Natural killer cell (primary cell): ENCODE results near the gene GRM7. TPM values are rescaled to one million over a fixed set of nuclear protein-coding genes. Genes with fewer than 3 reads are reported as not detected.

Source experiments
- ATAC-seq, 3 donors: fragments of 150-1000 bp in 2 of 3; fragments of 200-7000 bp in 1 of 3; cut with Tn5 transposase; 1 replicate in 1 of 3; 2 replicates in 2 of 3; pipeline ENCODE4 v1.10.0; 2021; ENCODE audit warnings: mild to moderate bottlenecking in 2 of 3, moderate library complexity in 2 of 3
- DNase-seq, 2 donors: peaks; one replicate each; pipeline versions ENCODE4 v3.0.0 to v3.0.0-alpha.2; 2013 to 2021; ENCODE audit warnings: mixed read lengths in 1 of 2
- H3K27ac ChIP-seq: one replicate; pipeline ENCODE4 v1.5.1; 2013; ENCODE audit warnings: mild to moderate bottlenecking, low read length
- H3K27me3 ChIP-seq: one replicate; pipeline ENCODE4 v1.6.1; 2013; ENCODE audit warnings: low read length; ENCODE audit not compliant: control insufficient read depth, insufficient read depth
- H3K36me3 ChIP-seq: one replicate; pipeline ENCODE4 v1.6.1; 2013; ENCODE audit warnings: low read length; ENCODE audit not compliant: control insufficient read depth, insufficient read depth
- H3K4me1 ChIP-seq: one replicate; pipeline ENCODE4 v1.6.1; 2013; ENCODE audit warnings: low read length; ENCODE audit not compliant: control insufficient read depth, insufficient read depth
- H3K4me3 ChIP-seq: one replicate; pipeline ENCODE4 v1.5.1; 2013; ENCODE audit warnings: low read length
- H3K9me3 ChIP-seq: one replicate; pipeline ENCODE4 v1.6.1; 2013; ENCODE audit warnings: low read length; ENCODE audit not compliant: control insufficient read depth, insufficient read depth
- H3K27ac Mint-ChIP-seq, 2 donors: one replicate each; pipeline ENCODE4 v1.8.0; 2022; ENCODE audit warnings: mild to moderate bottlenecking in 2 of 2, mixed read lengths in 2 of 2, moderate library complexity in 1 of 2
- H3K27me3 Mint-ChIP-seq, 2 donors: one replicate each; pipeline ENCODE4 v1.8.0; 2022; ENCODE audit warnings: low read depth in 2 of 2, mixed read lengths in 2 of 2
- H3K36me3 Mint-ChIP-seq: one replicate; pipeline ENCODE4 v1.8.0; 2022; ENCODE audit warnings: mixed read lengths
- H3K4me1 Mint-ChIP-seq, 2 donors: one replicate each; pipeline ENCODE4 v1.8.0; 2022; ENCODE audit warnings: mixed read lengths in 2 of 2
- H3K4me3 Mint-ChIP-seq: one replicate; pipeline ENCODE4 v1.8.0; 2022; ENCODE audit warnings: mild to moderate bottlenecking, moderate library complexity, mixed read lengths
- H3K9me3 Mint-ChIP-seq, 2 donors: one replicate each; pipeline ENCODE4 v1.8.0; 2022; ENCODE audit warnings: mixed read lengths in 2 of 2
- WGBS: methylation state at CpG from one replicate; pipeline ENCODE4 v1.1.7; 2013; ENCODE audit warnings: missing lambda C conversion rate; ENCODE audit not compliant: insufficient coverage; 5-methylcytosine and 5-hydroxymethylcytosine counted together
- intact Hi-C: fragments of 100-400 bp; cut with micrococcal nuclease; formaldehyde crosslinking; loops from one replicate; pipeline ENCODE4 v1.14.2; 2022
- total RNA-seq, 4 donors: library from RNA; stranded (reverse); fragments of 120-200 nt in 1 of 4; gene quantifications; one replicate each; pipeline versions ENCODE4 v1.2.3 to v1.2.4, GENCODE V29; 2013 to 2022
- TF ChIP-seq, protein P1 (sequence below): fragments of 200-600 bp; IDR thresholded peaks from one replicate; pipeline ENCODE4 v1.8.0; 2022; ENCODE audit warnings: antibody characterized with exemption

The GRM7 gene
- total RNA-seq, 3 donors from 2014 or later (not counting 1 experiment from before 2014, with no cell fraction given) = not detected

DNA sequence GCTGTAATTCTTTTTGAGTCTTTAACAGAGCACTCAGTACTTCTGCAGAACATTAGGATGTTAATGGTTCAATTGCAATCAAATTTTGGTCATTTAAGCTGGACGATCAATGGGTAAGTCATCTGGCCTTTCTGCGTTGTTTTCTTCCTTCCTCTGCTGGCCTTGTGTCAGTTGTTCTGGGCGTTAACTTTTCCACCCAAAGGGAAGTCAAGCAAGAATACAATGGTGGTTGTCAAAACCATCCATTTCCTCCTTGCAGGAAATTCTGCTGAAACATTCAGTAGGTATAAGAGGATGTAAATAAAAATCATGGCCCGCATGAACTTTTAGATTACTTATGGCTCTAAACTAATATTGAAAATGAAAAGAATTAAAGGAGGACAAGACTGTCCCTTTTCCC lies 584.0 kb downstream of the GRM7 start:
- intact Hi-C loops = no loop called here
- H3K36me3 ChIP-seq = no peaks in the 10 kb centered on the region
- H3K9me3 Mint-ChIP-seq = peaks cover 0 to 9% of the 10 kb centered on the region in 2 donors
- H3K27ac ChIP-seq = no peak overlapping the region
- TF ChIP-seq, protein P1, sequence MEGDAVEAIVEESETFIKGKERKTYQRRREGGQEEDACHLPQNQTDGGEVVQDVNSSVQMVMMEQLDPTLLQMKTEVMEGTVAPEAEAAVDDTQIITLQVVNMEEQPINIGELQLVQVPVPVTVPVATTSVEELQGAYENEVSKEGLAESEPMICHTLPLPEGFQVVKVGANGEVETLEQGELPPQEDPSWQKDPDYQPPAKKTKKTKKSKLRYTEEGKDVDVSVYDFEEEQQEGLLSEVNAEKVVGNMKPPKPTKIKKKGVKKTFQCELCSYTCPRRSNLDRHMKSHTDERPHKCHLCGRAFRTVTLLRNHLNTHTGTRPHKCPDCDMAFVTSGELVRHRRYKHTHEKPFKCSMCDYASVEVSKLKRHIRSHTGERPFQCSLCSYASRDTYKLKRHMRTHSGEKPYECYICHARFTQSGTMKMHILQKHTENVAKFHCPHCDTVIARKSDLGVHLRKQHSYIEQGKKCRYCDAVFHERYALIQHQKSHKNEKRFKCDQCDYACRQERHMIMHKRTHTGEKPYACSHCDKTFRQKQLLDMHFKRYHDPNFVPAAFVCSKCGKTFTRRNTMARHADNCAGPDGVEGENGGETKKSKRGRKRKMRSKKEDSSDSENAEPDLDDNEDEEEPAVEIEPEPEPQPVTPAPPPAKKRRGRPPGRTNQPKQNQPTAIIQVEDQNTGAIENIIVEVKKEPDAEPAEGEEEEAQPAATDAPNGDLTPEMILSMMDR = no peak
- H3K4me3 ChIP-seq = no peak overlapping the region
- no peak for ATAC-seq
- H3K27me3 Mint-ChIP-seq = no peaks in the 10 kb centered on the region
- peaks cover 0 to 8% of the 10 kb centered on the region in 2 donors for H3K4me1 Mint-ChIP-seq
- no peaks in the 10 kb centered on the region for H3K36me3 Mint-ChIP-seq
- H3K9me3 ChIP-seq = no peaks in the 10 kb centered on the region
- DNase-seq = no peak
- H3K4me3 Mint-ChIP-seq = no peak overlapping the region
- H3K4me1 ChIP-seq = no peaks in the 10 kb centered on the region
- no peak overlapping the region for H3K27ac Mint-ChIP-seq
- 41% methylated on average over 4 of the region's 4 CpGs for WGBS
- H3K27me3 ChIP-seq = no peaks in the 10 kb centered on the region

DNA sequence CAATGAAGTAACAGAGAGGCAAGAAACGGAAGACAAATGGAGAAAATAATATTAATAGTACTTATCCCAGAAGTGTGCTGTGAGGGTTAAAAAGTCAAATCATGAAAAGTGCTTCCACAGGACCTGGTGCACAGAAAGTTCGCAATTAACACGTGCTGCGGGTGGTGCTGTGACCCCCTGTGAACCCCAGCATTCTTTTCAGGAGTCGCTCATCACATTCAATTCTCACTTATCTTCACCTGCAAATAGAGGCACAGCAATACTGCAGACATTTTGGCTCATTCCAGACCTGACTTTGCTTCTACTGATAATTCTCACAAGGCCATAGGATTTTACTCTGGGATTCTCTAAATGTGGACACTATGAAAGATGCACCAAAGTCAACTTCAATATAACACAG lies 584.4 kb downstream of the GRM7 start:
- intact Hi-C loops = no loop called here
- H3K9me3 ChIP-seq = no peaks in the 10 kb centered on the region
- Mint-ChIP-seq H3K9me3 (peaks cover 0 to 9% of the 10 kb centered on the region in 2 donors), H3K4me3 (no peak overlapping the region), H3K27me3 (no peaks in the 10 kb centered on the region), H3K36me3 (no peaks in the 10 kb centered on the region), H3K27ac (no peak overlapping the region), H3K4me1 (peaks cover 0 to 8% of the 10 kb centered on the region in 2 donors)
- DNase-seq (no peak), ATAC-seq (no peak)
- H3K27me3 ChIP-seq = no peaks in the 10 kb centered on the region
- H3K36me3 ChIP-seq = no peaks in the 10 kb centered on the region
- WGBS = 91% methylated on average over 4 of the region's 5 CpGs
- H3K27ac ChIP-seq = no peak overlapping the region
- no peak overlapping the region for H3K4me3 ChIP-seq
- TF ChIP-seq, protein P1 = no peak
- no peaks in the 10 kb centered on the region for H3K4me1 ChIP-seq

DNA sequence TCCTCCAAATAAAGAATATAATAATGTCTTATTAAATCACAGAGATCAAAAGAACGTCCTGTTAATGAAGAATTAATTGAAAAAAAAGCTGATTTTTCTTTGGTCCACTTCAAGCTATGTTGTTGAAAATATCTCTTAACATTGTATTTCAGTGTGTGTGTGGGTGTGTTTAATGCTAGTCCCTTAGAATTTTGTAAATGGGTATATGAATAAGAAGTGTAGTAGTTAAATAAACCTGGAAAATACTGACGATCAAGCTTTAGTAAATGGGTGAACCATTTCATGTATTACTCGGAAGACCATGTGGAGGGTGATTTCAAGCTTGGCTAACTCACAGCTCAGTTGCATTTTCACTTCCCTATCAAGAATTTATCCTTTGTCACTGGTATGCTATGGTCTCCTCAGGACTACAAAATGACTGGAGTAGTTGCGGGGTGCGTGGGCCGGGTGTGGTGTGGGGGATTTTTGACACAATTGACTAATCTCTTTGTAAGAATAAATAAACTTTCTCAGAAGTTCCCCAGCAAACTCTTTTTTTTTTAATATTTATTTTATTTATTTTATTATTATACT lies 586.4 kb downstream of the GRM7 start:
- H3K36me3 Mint-ChIP-seq = no peaks in the 10 kb centered on the region
- no peak overlapping the region for H3K27ac Mint-ChIP-seq
- TF ChIP-seq, protein P1 = no peak
- no peak for ATAC-seq
- no peak overlapping the region for H3K27ac ChIP-seq
- H3K4me1 Mint-ChIP-seq = peaks cover 0 to 8% of the 10 kb centered on the region in 2 donors
- WGBS = 60% methylated on average over 1 of the region's 6 CpGs
- H3K4me1 ChIP-seq = no peaks in the 10 kb centered on the region
- no peaks in the 10 kb centered on the region for H3K27me3 ChIP-seq
- H3K4me3 ChIP-seq = no peak overlapping the region
- no peak overlapping the region for H3K4me3 Mint-ChIP-seq
- no peaks in the 10 kb centered on the region for H3K36me3 ChIP-seq
- no peak for DNase-seq
- H3K27me3 Mint-ChIP-seq = no peaks in the 10 kb centered on the region
- H3K9me3 Mint-ChIP-seq = peaks cover 0 to 12% of the 10 kb centered on the region in 2 donors
- H3K9me3 ChIP-seq = no peaks in the 10 kb centered on the region
- intact Hi-C loops = no loop called here

DNA sequence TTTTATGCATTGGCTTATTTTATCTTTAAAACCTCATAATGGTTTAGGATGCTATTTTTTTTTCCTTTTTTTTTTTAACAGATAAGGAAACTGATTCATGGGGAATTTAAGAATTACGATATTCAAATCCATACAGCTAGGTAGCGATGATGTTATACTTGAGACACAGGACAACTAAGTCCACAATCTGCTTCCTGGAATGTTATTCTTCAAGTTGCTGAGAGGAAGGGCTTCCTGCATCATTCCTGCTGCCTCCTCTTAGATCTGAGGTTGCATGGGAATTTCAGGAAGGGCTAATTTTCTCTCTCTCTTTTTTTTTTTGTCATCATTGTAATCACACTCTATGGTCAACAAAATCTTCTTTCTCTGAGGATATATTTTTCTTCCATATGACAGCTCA lies 595.5 kb downstream of the GRM7 start:
- no peak overlapping the region for H3K27ac ChIP-seq
- Mint-ChIP-seq H3K27ac (no peak overlapping the region), H3K27me3 (peaks cover 0 to 7% of the 10 kb centered on the region in 2 donors), H3K4me3 (no peak overlapping the region), H3K9me3 (peaks cover 0 to 6% of the 10 kb centered on the region in 2 donors), H3K36me3 (no peaks in the 10 kb centered on the region), H3K4me1 (no peaks in the 10 kb centered on the region)
- no peak for DNase-seq
- no peak for ATAC-seq
- H3K36me3 ChIP-seq = no peaks in the 10 kb centered on the region
- no peaks in the 10 kb centered on the region for H3K4me1 ChIP-seq
- no peaks in the 10 kb centered on the region for H3K9me3 ChIP-seq
- TF ChIP-seq, protein P1 = no peak
- 100% methylated on average over 2 of the region's 2 CpGs for WGBS
- no peak overlapping the region for H3K4me3 ChIP-seq
- intact Hi-C loops = no loop called here
- H3K27me3 ChIP-seq = no peaks in the 10 kb centered on the region
